H1 (cell line): ENCODE results near the gene PDCL3. TPM values are rescaled to one million over a fixed set of nuclear protein-coding genes. Genes with fewer than 3 reads are reported as not detected.

Source experiments
- CTCF ChIA-PET: fragments of 300-600 bp; sonication (Branson Sonifier 250); formaldehyde crosslinking; loops from one replicate; lab custom pipeline; 2021; ENCODE audit not compliant: partially characterized antibody; lab: Charles Lee
- POLR2A ChIA-PET: fragments of 300-600 bp; sonication (Branson Sonifier 250); formaldehyde crosslinking; loops from one replicate; lab custom pipeline; 2021; ENCODE audit warnings: inconsistent platforms; ENCODE audit not compliant: partially characterized antibody; lab: Charles Lee
- DNase-seq, 2 experiments: peaks; one replicate each; pipeline versions ENCODE4 v3.0.0 to v3.0.0-alpha.2; 2010 to 2022; ENCODE audit warnings: low spot score in 2 of 2, low read depth in 1 of 2, mixed read lengths in 1 of 2
- FAIRE-seq: peaks from 2 replicates; lab custom pipeline; 2011; peaks lifted over from hg19 to GRCh38; lab: Jason Lieb, UNC
- H2AFZ ChIP-seq: 2 replicates; pipeline ENCODE4 v1.8.1; 2012; ENCODE audit warnings: low read length, inconsistent platforms
- H2AK5ac ChIP-seq: 2 replicates; pipeline ENCODE4 v1.6.1; 2013; ENCODE audit warnings: low read depth, low read length
- H2BK120ac ChIP-seq: replicated peaks from 2 replicates; pipeline ENCODE3; 2013; ENCODE audit warnings: low read depth, low read length, inconsistent platforms
- H2BK12ac ChIP-seq: 2 replicates; pipeline ENCODE4 v1.6.1; 2013; ENCODE audit warnings: low read depth, low read length
- H2BK15ac ChIP-seq: 2 replicates; pipeline ENCODE4 v1.6.1; 2013; ENCODE audit warnings: low read length
- H2BK20ac ChIP-seq: 2 replicates; pipeline ENCODE4 v1.6.1; 2013; ENCODE audit warnings: low read length
- H2BK5ac ChIP-seq: 2 replicates; pipeline ENCODE4 v1.6.1; 2013; ENCODE audit warnings: low read depth, low read length
- H3K14ac ChIP-seq: 2 replicates; pipeline ENCODE4 v1.6.1; 2013; ENCODE audit warnings: inconsistent platforms; ENCODE audit not compliant: insufficient read length
- H3K18ac ChIP-seq: 2 replicates; pipeline ENCODE4 v1.6.1; 2013; ENCODE audit warnings: low read length; ENCODE audit errors: extremely low read depth
- H3K23ac ChIP-seq: 2 replicates; pipeline ENCODE4 v1.6.1; 2013; ENCODE audit warnings: inconsistent platforms; ENCODE audit not compliant: insufficient read length
- H3K23me2 ChIP-seq: 2 replicates; pipeline ENCODE4 v1.6.1; 2013; ENCODE audit warnings: low read depth, low read length
- H3K27ac ChIP-seq: 2 replicates; pipeline ENCODE4 v1.6.1; 2011; ENCODE audit warnings: low read depth, low read length, inconsistent platforms
- H3K27me3 ChIP-seq, 4 experiments: replicated peaks in 1 of 4; 1 replicate in 1 of 4; 2 replicates in 3 of 4; pipeline versions ENCODE4 v1.6.1 to v1.8.1; 2011 to 2013; ENCODE audit warnings: low read length in 3 of 4, mild to moderate bottlenecking in 3 of 4, inconsistent platforms in 2 of 4, mixed read lengths in 2 of 4, moderate library complexity in 1 of 4; ENCODE audit not compliant: control insufficient read depth in 3 of 4, insufficient read depth in 3 of 4; ENCODE audit errors: extremely low read depth in 1 of 4
- H3K36me3 ChIP-seq, 4 experiments: 2 replicates each; pipeline versions ENCODE4 v1.6.1 to v1.8.1; 2011 to 2013; ENCODE audit warnings: mild to moderate bottlenecking in 4 of 4, low read length in 3 of 4, moderate library complexity in 2 of 4, control low read depth in 1 of 4, inconsistent platforms in 1 of 4; ENCODE audit not compliant: insufficient read depth in 4 of 4, control insufficient read depth in 2 of 4
- H3K4ac ChIP-seq: replicated peaks from 2 replicates; pipeline ENCODE3; 2013; ENCODE audit warnings: low read length, low read depth, mixed read lengths, inconsistent platforms; ENCODE audit not compliant: insufficient read length
- H3K4me1 ChIP-seq, 4 experiments: replicated peaks in 1 of 4; 1 replicate in 1 of 4; 2 replicates in 3 of 4; pipeline versions ENCODE4 v1.6.1 to v1.8.1; 2011 to 2013; ENCODE audit warnings: low read length in 3 of 4, inconsistent platforms in 2 of 4, mixed read lengths in 1 of 4; ENCODE audit not compliant: insufficient read depth in 4 of 4, control insufficient read depth in 3 of 4
- H3K4me2 ChIP-seq, 2 experiments: 2 replicates each; pipeline versions ENCODE4 v1.6.1 to v1.8.1; 2011 to 2013; ENCODE audit warnings: low read depth in 2 of 2, low read length in 2 of 2, control low read depth in 1 of 2, inconsistent platforms in 1 of 2, mild to moderate bottlenecking in 1 of 2; ENCODE audit not compliant: insufficient read depth in 1 of 2
- H3K4me3 ChIP-seq, 4 experiments: fragments of 200-600, 300-600 bp in 1 of 4; sonication (generic), shearing (Covaris generic), sonication (Bioruptor Twin) in 1 of 4; 2 replicates each; pipeline versions ENCODE4 v1.5.1 to v1.8.1; 2011 to 2016; ENCODE audit warnings: low read length in 4 of 4, low read depth in 3 of 4, control low read depth in 2 of 4, inconsistent platforms in 2 of 4, mild to moderate bottlenecking in 2 of 4, mixed read lengths in 1 of 4, moderate library complexity in 1 of 4; ENCODE audit not compliant: insufficient read depth in 2 of 4; ENCODE audit errors: extremely low read depth in 1 of 4
- H3K56ac ChIP-seq: replicated peaks from 2 replicates; pipeline ENCODE3; 2013; ENCODE audit warnings: low read depth, mild to moderate bottlenecking, mixed read lengths, low read length, inconsistent platforms; ENCODE audit not compliant: insufficient read length
- H3K79me1 ChIP-seq: 2 replicates; pipeline ENCODE4 v1.6.1; 2013; ENCODE audit warnings: low read depth, low read length, control low read depth
- H3K79me2 ChIP-seq, 2 experiments: 2 replicates each; pipeline versions ENCODE4 v1.6.1 to v1.8.1; 2012 to 2013; ENCODE audit warnings: low read length in 2 of 2, mild to moderate bottlenecking in 2 of 2, inconsistent platforms in 1 of 2; ENCODE audit not compliant: insufficient read depth in 2 of 2, control insufficient read depth in 1 of 2
- H3K9ac ChIP-seq, 4 experiments: replicated peaks in 1 of 4; 1 replicate in 1 of 4; 2 replicates in 3 of 4; pipeline versions ENCODE4 v1.6.1 to v1.8.1; 2011 to 2013; ENCODE audit warnings: low read depth in 3 of 4, low read length in 3 of 4, control low read depth in 2 of 4, mild to moderate bottlenecking in 2 of 4, moderate library complexity in 2 of 4, inconsistent platforms in 1 of 4; ENCODE audit errors: extremely low read depth in 1 of 4
- H3K9me3 ChIP-seq, 2 experiments: 2 replicates each; pipeline versions ENCODE4 v1.6.1 to v1.8.1; 2012 to 2013; ENCODE audit warnings: mild to moderate bottlenecking in 2 of 2, moderate library complexity in 2 of 2, control low read depth in 1 of 2, inconsistent platforms in 1 of 2, low read depth in 1 of 2, low read length in 1 of 2, mixed read lengths in 1 of 2; ENCODE audit not compliant: insufficient read depth in 2 of 2
- H4K20me1 ChIP-seq, 2 experiments: replicated peaks in 1 of 2; 2 replicates each; pipeline versions ENCODE3 to v1.8.1; 2011 to 2013; ENCODE audit warnings: inconsistent platforms in 2 of 2, low read length in 2 of 2, mild to moderate bottlenecking in 1 of 2; ENCODE audit not compliant: insufficient read depth in 2 of 2, control insufficient read depth in 1 of 2
- H4K5ac ChIP-seq: 2 replicates; pipeline ENCODE4 v1.6.1; 2013; ENCODE audit warnings: low read length, low read depth, mixed read lengths, inconsistent platforms; ENCODE audit not compliant: insufficient read length
- H4K8ac ChIP-seq: 2 replicates; pipeline ENCODE4 v1.8.0; 2013; ENCODE audit warnings: mild to moderate bottlenecking, moderate library complexity, low read length, inconsistent platforms; ENCODE audit not compliant: insufficient read depth; ENCODE audit errors: extremely low read depth
- H4K91ac ChIP-seq: replicated peaks from 2 replicates; pipeline ENCODE3; 2013; ENCODE audit warnings: low read length, mixed read lengths, inconsistent platforms; ENCODE audit not compliant: insufficient read length
- ASH2L ChIP-seq: fragments of 200-600, 300-600 bp; sonication (generic); IDR thresholded peaks from one replicate; pipeline ENCODE4 v1.7.1; 2017; ENCODE audit warnings: low read length
- CEBPB ChIP-seq: IDR thresholded peaks from 2 replicates; pipeline ENCODE4 v1.6.1; 2012; ENCODE audit warnings: low read depth, low read length
- CHD1 ChIP-seq: IDR thresholded peaks from 2 replicates; pipeline ENCODE4 v1.6.1; 2012; ENCODE audit warnings: low read depth, low read length, improper control_type of control experiment
- CREB1 ChIP-seq: IDR thresholded peaks from 2 replicates; pipeline ENCODE4 v1.6.1; 2012; ENCODE audit warnings: inconsistent platforms
- FOSL1 ChIP-seq: IDR thresholded peaks from 2 replicates; pipeline ENCODE4 v1.6.1; 2011; ENCODE audit warnings: mild to moderate bottlenecking, low read depth, low read length, moderate library complexity; ENCODE audit not compliant: insufficient read depth
- GABPA ChIP-seq: IDR thresholded peaks from 2 replicates; pipeline ENCODE4 v1.6.1; 2011; ENCODE audit warnings: mild to moderate bottlenecking, low read length, moderate library complexity, borderline replicate concordance; ENCODE audit not compliant: insufficient read depth
- KDM4A ChIP-seq: IDR thresholded peaks from one replicate; pipeline ENCODE4 v1.7.1; 2012; ENCODE audit warnings: low read depth, mild to moderate bottlenecking, moderate library complexity, low read length, inconsistent platforms; ENCODE audit not compliant: severe bottlenecking
- KDM5A ChIP-seq: fragments of 200-600 bp; IDR thresholded peaks from 2 replicates; pipeline ENCODE4 v1.7.1; 2012; ENCODE audit warnings: mild to moderate bottlenecking, low read length, inconsistent platforms, mixed read lengths
- POU5F1 ChIP-seq: IDR thresholded peaks from 2 replicates; pipeline ENCODE4 v1.6.1; 2011; ENCODE audit warnings: low read depth, mild to moderate bottlenecking, low read length, moderate library complexity
- SIX5 ChIP-seq: IDR thresholded peaks from 2 replicates; pipeline ENCODE4 v1.6.1; 2011; ENCODE audit warnings: mild to moderate bottlenecking, low read depth, low read length
- SP2 ChIP-seq: IDR thresholded peaks from 2 replicates; pipeline ENCODE4 v1.6.1; 2012; ENCODE audit warnings: mild to moderate bottlenecking, low read length, inconsistent platforms
- SP4 ChIP-seq: IDR thresholded peaks from 2 replicates; pipeline ENCODE4 v1.6.1; 2012; ENCODE audit warnings: low read length, inconsistent platforms
- SUZ12 ChIP-seq: fragments of 200-600 bp; sonication (generic); IDR thresholded peaks from 2 replicates; pipeline ENCODE4 v1.6.1; 2012; ENCODE audit warnings: mild to moderate bottlenecking, inconsistent platforms, low read length, moderate library complexity, mixed read lengths
- TAF1 ChIP-seq: IDR thresholded peaks from 2 replicates; pipeline ENCODE4 v1.6.1; 2011; ENCODE audit warnings: mild to moderate bottlenecking, low read depth, low read length
- ZNF274 ChIP-seq: IDR thresholded peaks from 2 replicates; pipeline ENCODE4 v1.7.0; 2012; ENCODE audit warnings: low read length, borderline replicate concordance; ENCODE audit errors: extremely low read depth
- WGBS, 2 experiments: shearing (Covaris generic) in 1 of 2; methylation state at CpG; one replicate each; pipeline versions ENCODE4 v1.1.6 to v1.1.7; 2013 to 2015; ENCODE audit warnings: low lambda C conversion rate in 2 of 2, mixed read lengths in 2 of 2, inconsistent platforms in 1 of 2, low coverage in 1 of 2, missing lambda C conversion rate in 1 of 2; ENCODE audit not compliant: insufficient replicate concordance in 2 of 2, insufficient coverage in 1 of 2, insufficient read length in 1 of 2; ENCODE audit errors: extremely low coverage in 1 of 2, missing lambda C conversion rate in 1 of 2; 5-methylcytosine and 5-hydroxymethylcytosine counted together
- polyA plus RNA-seq, 7 experiments: library from polyadenylated mRNA; depleted of rRNA in 3 of 7; stranded (reverse) in 5 of 7; unstranded in 2 of 7; fragments of >200 nt in 5 of 7; fragments of 200-250 nt in 2 of 7; gene quantifications; 1 replicate in 5 of 7; 2 replicates in 1 of 7; 4 replicates in 1 of 7; pipeline versions ENCODE4 v1.2.1 to v1.2.3, GENCODE V29; 2011 to 2013; ENCODE audit warnings: missing spikeins in 2 of 7, mixed read lengths in 2 of 7
- total RNA-seq: library from RNA; stranded (reverse); fragmentation: NEBNext Ultra II Directional; extraction: Animal tissue kit (Norgen Biotek cat#: 25700); gene quantifications from 2 replicates; pipeline ENCODE4 v1.2.1, GENCODE V29; 2021
- TF ChIP-seq, protein P1 (sequence below): IDR thresholded peaks from 2 replicates; pipeline ENCODE4 v1.6.1; 2011; ENCODE audit warnings: low read depth, mild to moderate bottlenecking, low read length; ENCODE audit not compliant: insufficient read depth

The PDCL3 gene
- total and polyA plus RNA-seq, 2 of the 8 experiments (the other 6 are each of a cell fraction or from before 2014, with no cell fraction given), result 19.8 to 29.4 TPM

GRCh38 chr2:100581277-100581612 lies 18.5 kb downstream of the PDCL3 start:
- no peak overlapping the region for H2BK20ac ChIP-seq
- H2AFZ ChIP-seq, result no peak overlapping the region
- H2AK5ac ChIP-seq, result no peak overlapping the region
- CTCF ChIA-PET, result interaction anchor here (0.6 to 1.1 kb wide), 3 partner anchors 13 to 759 kb away, joined by 3 to 4 read pairs (median 4); no protein-coding TSS in a partner anchor
- H3K56ac ChIP-seq, result no peak overlapping the region
- no peak overlapping the region for H3K4me3 ChIP-seq
- H2BK5ac ChIP-seq, result no peak overlapping the region
- no peak overlapping the region for H3K14ac ChIP-seq
- H3K4me2 ChIP-seq, result no peak overlapping the region
- no peak overlapping the region for H3K4ac ChIP-seq
- H3K27me3 ChIP-seq, result no peaks in the 10 kb centered on the region
- no peak overlapping the region for H4K91ac ChIP-seq
- peaks cover 0 to 6% (median 2%) of the 10 kb centered on the region in 4 experiments; a peak in 2 of 8 replicates for H3K36me3 ChIP-seq
- DNase-seq (no peak), FAIRE-seq (no peak)
- no peaks in the 10 kb centered on the region for H3K4me1 ChIP-seq
- H3K9ac ChIP-seq, result no peak overlapping the region
- H2BK12ac ChIP-seq, result no peak overlapping the region
- H3K23ac ChIP-seq, result no peak overlapping the region
- H4K20me1 ChIP-seq, result no peaks in the 10 kb centered on the region
- no peak overlapping the region for H2BK15ac ChIP-seq
- H3K9me3 ChIP-seq, result no peaks in the 10 kb centered on the region
- POLR2A ChIA-PET, result no interaction called here
- no peak overlapping the region for H3K27ac ChIP-seq
- H3K79me2 ChIP-seq, result no peaks in the 10 kb centered on the region
- no peak overlapping the region for H4K5ac ChIP-seq
- no peak overlapping the region for H3K18ac ChIP-seq
- no peak overlapping the region for H2BK120ac ChIP-seq
- no peaks in the 10 kb centered on the region for H3K79me1 ChIP-seq
- 81% methylated on average over 1 of the region's 1 CpG; no CpG with 5 or more reads in 1 of the 2 experiments for WGBS, 2 experiments
- no peak overlapping the region for H4K8ac ChIP-seq
- no peaks in the 10 kb centered on the region for H3K23me2 ChIP-seq
- TF ChIP-seq FOSL1 (no peak), TAF1 (no peak), SIX5 (no peak), CEBPB (no peak), CREB1 (no peak), SP2 (no peak), ASH2L (no peak), CHD1 (no peak), KDM5A (no peak), KDM4A (no peak), GABPA (no peak), POU5F1 (no peak), ZNF274 (no peak), SUZ12 (no peak), SP4 (no peak)
- TF ChIP-seq, protein P1, sequence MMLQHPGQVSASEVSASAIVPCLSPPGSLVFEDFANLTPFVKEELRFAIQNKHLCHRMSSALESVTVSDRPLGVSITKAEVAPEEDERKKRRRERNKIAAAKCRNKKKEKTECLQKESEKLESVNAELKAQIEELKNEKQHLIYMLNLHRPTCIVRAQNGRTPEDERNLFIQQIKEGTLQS, result no peak
